ENCODE data around the gene SPARC. TPM values are rescaled to one million over a fixed set of nuclear protein-coding genes. Genes with fewer than 3 reads are reported as not detected.

Gene SPARC
- total RNA-seq, 1 donor from 2014 or later = 1,214 TPM

GRCh38 chr5:151721087-151721646 is 34.5 kb upstream of the SPARC start:
- no peaks in the 10 kb centered on the region for H3K36me3 Mint-ChIP-seq (ENCODE audit: low read depth, unreplicated experiment)
- H3K4me3 Mint-ChIP-seq (ENCODE audit: unreplicated experiment) = no peak overlapping the region
- H3K9me3 Mint-ChIP-seq (ENCODE audit: unreplicated experiment) = no peaks in the 10 kb centered on the region
- peaks cover 3% of the 10 kb centered on the region for H3K27me3 Mint-ChIP-seq (ENCODE audit: unreplicated experiment)
- no peak overlapping the region for H3K27ac Mint-ChIP-seq (ENCODE audit: unreplicated experiment)
- no peak for TF ChIP-seq CTCF (IDR thresholded peaks at IDR 0.05; ENCODE audit: unreplicated experiment)
- H3K4me1 Mint-ChIP-seq (ENCODE audit: unreplicated experiment) = no peaks in the 10 kb centered on the region
- no peak for DNase-seq (ENCODE audit: low spot score)

- H3K9me3 Mint-ChIP-seq (ENCODE audit: unreplicated experiment) = no peaks in the 10 kb centered on the region
- no peak for TF ChIP-seq CTCF (IDR thresholded peaks at IDR 0.05; ENCODE audit: unreplicated experiment)
- no peaks in the 10 kb centered on the region for H3K36me3 Mint-ChIP-seq (ENCODE audit: low read depth, unreplicated experiment)
- no peak overlapping the region for H3K27ac Mint-ChIP-seq (ENCODE audit: unreplicated experiment)
- DNase-seq (ENCODE audit: low spot score) = no peak
- H3K27me3 Mint-ChIP-seq (ENCODE audit: unreplicated experiment) = peaks cover 3% of the 10 kb centered on the region
- H3K4me3 Mint-ChIP-seq (ENCODE audit: unreplicated experiment) = no peak overlapping the region
- no peaks in the 10 kb centered on the region for H3K4me1 Mint-ChIP-seq (ENCODE audit: unreplicated experiment)
These were observed 33.5 kb upstream of the SPARC start for GRCh38 chr5:151720215-151720614.

- H3K4me3 Mint-ChIP-seq (ENCODE audit: unreplicated experiment) = no peak overlapping the region
- H3K27me3 Mint-ChIP-seq (ENCODE audit: unreplicated experiment) = peaks cover 5% of the 10 kb centered on the region
- H3K4me1 Mint-ChIP-seq (ENCODE audit: unreplicated experiment) = no peaks in the 10 kb centered on the region
- no peak overlapping the region for H3K27ac Mint-ChIP-seq (ENCODE audit: unreplicated experiment)
- H3K36me3 Mint-ChIP-seq (ENCODE audit: low read depth, unreplicated experiment) = no peaks in the 10 kb centered on the region
- peak; percentile 86 for TF ChIP-seq CTCF (IDR thresholded peaks at IDR 0.05; ENCODE audit: unreplicated experiment)
- DNase-seq (ENCODE audit: low spot score) = peak; percentile 51
- no peaks in the 10 kb centered on the region for H3K9me3 Mint-ChIP-seq (ENCODE audit: unreplicated experiment)
These were observed 32.7 kb upstream of the SPARC start for GRCh38 chr5:151719228-151720000.

- no peaks in the 10 kb centered on the region for H3K4me1 Mint-ChIP-seq (ENCODE audit: unreplicated experiment)
- no peak overlapping the region for H3K4me3 Mint-ChIP-seq (ENCODE audit: unreplicated experiment)
- no peak overlapping the region for H3K27ac Mint-ChIP-seq (ENCODE audit: unreplicated experiment)
- H3K27me3 Mint-ChIP-seq (ENCODE audit: unreplicated experiment) = peaks cover 5% of the 10 kb centered on the region
- no peak for TF ChIP-seq CTCF (IDR thresholded peaks at IDR 0.05; ENCODE audit: unreplicated experiment)
- H3K9me3 Mint-ChIP-seq (ENCODE audit: unreplicated experiment) = no peaks in the 10 kb centered on the region
- DNase-seq (ENCODE audit: low spot score) = no peak
- H3K36me3 Mint-ChIP-seq (ENCODE audit: low read depth, unreplicated experiment) = no peaks in the 10 kb centered on the region
These were observed 31.9 kb upstream of the SPARC start for GRCh38 chr5:151718646-151719045.

GRCh38 chr5:151718153-151718552 is 31.4 kb upstream of the SPARC start:
- Mint-ChIP-seq H3K4me3 (ENCODE audit: unreplicated experiment) (no peak overlapping the region), H3K9me3 (ENCODE audit: unreplicated experiment) (no peaks in the 10 kb centered on the region), H3K27me3 (ENCODE audit: unreplicated experiment) (peaks cover 5% of the 10 kb centered on the region), H3K4me1 (ENCODE audit: unreplicated experiment) (no peaks in the 10 kb centered on the region), H3K27ac (ENCODE audit: unreplicated experiment) (no peak overlapping the region), H3K36me3 (ENCODE audit: low read depth, unreplicated experiment) (no peaks in the 10 kb centered on the region)
- no peak for TF ChIP-seq CTCF (IDR thresholded peaks at IDR 0.05; ENCODE audit: unreplicated experiment)
- no peak for DNase-seq (ENCODE audit: low spot score)
